Upper lobe of left lung (tissue), 4 donors: ENCODE results near the gene UBE2L5.

ENCODE experiments used
- POLR2A ChIP-seq, 4 donors: fragments of 450-650 bp; IDR thresholded peaks; one replicate each; pipeline ENCODE4 v1.5.1; 2016 to 2017; ENCODE audit warnings: antibody characterized with exemption in 4 of 4, mild to moderate bottlenecking in 2 of 4
- POLR2AphosphoS5 ChIP-seq, 2 donors: sonication (generic); formaldehyde crosslinking; IDR thresholded peaks; one replicate each; pipeline ENCODE4 v1.5.1; 2017; ENCODE audit warnings: antibody characterized with exemption in 2 of 2
- TF ChIP-seq, protein P1 (sequence below), 6 experiments: fragments of 450-650 bp in 4 of 6; fragments of 200-600 bp in 2 of 6; sonication (generic) in 2 of 6; IDR thresholded peaks; one replicate each; pipeline ENCODE4 v1.5.1; 2016 to 2019; ENCODE audit warnings: antibody characterized with exemption in 6 of 6

DNA sequence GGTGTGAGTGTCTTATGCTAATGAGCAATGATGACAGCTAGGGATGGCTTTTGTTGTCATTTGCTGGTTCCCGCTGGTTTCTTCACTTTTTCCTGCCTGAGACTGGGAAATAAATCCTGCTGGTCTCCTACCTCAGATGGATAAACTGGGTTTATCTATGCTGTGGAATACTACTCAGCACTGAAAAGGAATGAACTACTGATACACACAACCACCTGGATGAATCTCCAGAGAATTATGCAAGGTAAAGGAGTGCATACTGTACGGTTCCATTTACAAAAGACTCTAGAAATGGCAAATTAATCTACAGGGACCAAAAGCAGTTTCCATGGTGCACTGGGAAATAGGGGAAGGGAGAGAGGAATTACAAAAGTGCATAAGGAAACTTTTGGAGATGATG lies 41.2 kb upstream of the UBE2L5 start:
- TF ChIP-seq, protein P1, sequence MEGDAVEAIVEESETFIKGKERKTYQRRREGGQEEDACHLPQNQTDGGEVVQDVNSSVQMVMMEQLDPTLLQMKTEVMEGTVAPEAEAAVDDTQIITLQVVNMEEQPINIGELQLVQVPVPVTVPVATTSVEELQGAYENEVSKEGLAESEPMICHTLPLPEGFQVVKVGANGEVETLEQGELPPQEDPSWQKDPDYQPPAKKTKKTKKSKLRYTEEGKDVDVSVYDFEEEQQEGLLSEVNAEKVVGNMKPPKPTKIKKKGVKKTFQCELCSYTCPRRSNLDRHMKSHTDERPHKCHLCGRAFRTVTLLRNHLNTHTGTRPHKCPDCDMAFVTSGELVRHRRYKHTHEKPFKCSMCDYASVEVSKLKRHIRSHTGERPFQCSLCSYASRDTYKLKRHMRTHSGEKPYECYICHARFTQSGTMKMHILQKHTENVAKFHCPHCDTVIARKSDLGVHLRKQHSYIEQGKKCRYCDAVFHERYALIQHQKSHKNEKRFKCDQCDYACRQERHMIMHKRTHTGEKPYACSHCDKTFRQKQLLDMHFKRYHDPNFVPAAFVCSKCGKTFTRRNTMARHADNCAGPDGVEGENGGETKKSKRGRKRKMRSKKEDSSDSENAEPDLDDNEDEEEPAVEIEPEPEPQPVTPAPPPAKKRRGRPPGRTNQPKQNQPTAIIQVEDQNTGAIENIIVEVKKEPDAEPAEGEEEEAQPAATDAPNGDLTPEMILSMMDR (IDR thresholded peaks at IDR 0.05), result no peak
- TF ChIP-seq POLR2A (IDR thresholded peaks at IDR 0.05) (no peak), POLR2AphosphoS5 (IDR thresholded peaks at IDR 0.05) (no peak)
